ENCODE results near the gene TMEM185A.

GRCh38 chrX:149628280-149628679, 3.3 kb downstream of the TMEM185A start:
- TF ChIP-seq CTCF (IDR thresholded peaks at IDR 0.05) (no peak), POLR2A (IDR thresholded peaks at IDR 0.05) (no peak)

Data from prostate gland (tissue), 2 donors.